Hepatocyte (in vitro differentiated cells): Measurements from ENCODE around the gene STK39.

Experiments used
- CTCF ChIP-seq: fragments of 200-600 bp; sonication (generic); IDR thresholded peaks from 2 replicates; pipeline ENCODE4 v1.5.1; 2016; ENCODE audit warnings: antibody characterized with exemption, mild to moderate bottlenecking; ENCODE audit not compliant: poor library complexity
- EZH2 ChIP-seq: fragments of 200-600 bp; sonication (generic); IDR thresholded peaks from 2 replicates; pipeline ENCODE4 v1.6.1; 2016; ENCODE audit warnings: antibody characterized with exemption, mild to moderate bottlenecking, borderline replicate concordance

GRCh38 chr2:168180914-168181313 is 66.5 kb downstream of the STK39 start:
- TF ChIP-seq CTCF: no peak
- no peak for TF ChIP-seq EZH2
